Calu3 (cell line): Measurements from ENCODE around the gene RRP36. TPM values are rescaled to one million over a fixed set of nuclear protein-coding genes. Genes with fewer than 3 reads are reported as not detected.
A peak's percentile ranks its signal among the peaks of the same experiment; 100 is the strongest.

Experiments
- BruUV-seq: library from RNA; stranded (reverse); fragments of 400-500 nt; replicated peaks from 2 replicates; lab custom pipeline; 2021; lab: Mats Ljungman, UMichigan
- CTCF ChIA-PET: fragments of 300-600 bp; sonication (Branson Sonifier 250); formaldehyde crosslinking; loops from one replicate; lab custom pipeline; 2022; ENCODE audit warnings: antibody characterized with exemption; lab: Charles Lee
- DNase-seq: peaks from one replicate; pipeline ENCODE4 v3.0.0; 2022
- H3K27ac Mint-ChIP-seq: one replicate; pipeline ENCODE4 v1.8.0; 2022; ENCODE audit warnings: mixed read lengths; ENCODE audit not compliant: unreplicated experiment
- H3K27me3 Mint-ChIP-seq: one replicate; pipeline ENCODE4 v1.8.0; 2022; ENCODE audit warnings: mixed read lengths; ENCODE audit not compliant: unreplicated experiment
- H3K36me3 Mint-ChIP-seq: one replicate; pipeline ENCODE4 v1.8.0; 2022; ENCODE audit warnings: mild to moderate bottlenecking, moderate library complexity, mixed read lengths; ENCODE audit not compliant: insufficient read depth, unreplicated experiment
- H3K4me1 Mint-ChIP-seq: one replicate; pipeline ENCODE4 v1.8.0; 2022; ENCODE audit warnings: mild to moderate bottlenecking, low read depth, mixed read lengths; ENCODE audit not compliant: unreplicated experiment
- H3K4me3 Mint-ChIP-seq: one replicate; pipeline ENCODE4 v1.8.0; 2022; ENCODE audit warnings: mild to moderate bottlenecking, low read depth, moderate library complexity, mixed read lengths; ENCODE audit not compliant: unreplicated experiment
- H3K9me3 Mint-ChIP-seq: one replicate; pipeline ENCODE4 v1.8.0; 2022; ENCODE audit warnings: low read depth, mixed read lengths; ENCODE audit not compliant: unreplicated experiment
- CTCF ChIP-seq: fragments of 200-600 bp; IDR thresholded peaks from one replicate; pipeline ENCODE4 v1.8.0; 2022; ENCODE audit warnings: antibody characterized with exemption; ENCODE audit not compliant: unreplicated experiment
- intact Hi-C: fragments of 100-400 bp; cut with micrococcal nuclease; formaldehyde crosslinking; loops from one replicate; pipeline ENCODE4 v1.10.0; 2022; ENCODE audit not compliant: unreplicated experiment
- total RNA-seq: library from RNA; stranded (reverse); gene quantifications from 2 replicates; pipeline ENCODE4 v1.2.3, GENCODE V29; 2022

Gene RRP36
- total RNA-seq, 1 experiment from 2014 or later, result 101 TPM

GRCh38 chr6:42978487-42978838 lies 43.0 kb upstream of the RRP36 start:
- intact Hi-C loops, result no loop called here
- H3K4me3 Mint-ChIP-seq, result peak overlapping the region; percentile 86
- H3K36me3 Mint-ChIP-seq, result peaks cover 42% of the 10 kb centered on the region
- peak; percentile 60 for DNase-seq
- peak overlapping the region; percentile 86 for H3K27ac Mint-ChIP-seq
- no peaks in the 10 kb centered on the region for H3K9me3 Mint-ChIP-seq
- TF ChIP-seq CTCF, result no peak
- no peaks in the 10 kb centered on the region for H3K27me3 Mint-ChIP-seq
- no TSS peak for BruUV-seq
- H3K4me1 Mint-ChIP-seq, result peaks cover 17% of the 10 kb centered on the region
- CTCF ChIA-PET, result interaction anchor here (1.3 to 2.0 kb wide), 5 partner anchors 18 to 165 kb away, joined by 3 to 8 read pairs (median 6); partner anchors contain the start of genes GNMT and KLHDC3

GRCh38 chr6:42978839-42979522 lies 42.4 kb upstream of the RRP36 start, which contains the start of gene PEX6:
Gene PEX6 (minus strand): TSS chr6:42979181. CDS start chr6:42979150, 31 bp downstream.
- DNase-seq, result peak; percentile 96
- Mint-ChIP-seq H3K9me3 (no peaks in the 10 kb centered on the region), H3K27ac (peak within 1 kb of the TSS; percentile 86), H3K4me1 (peaks cover 22% of the 10 kb centered on the region), H3K36me3 (peaks cover 47% of the 10 kb centered on the region), H3K4me3 (peak within 1 kb of the TSS; percentile 86), H3K27me3 (no peaks in the 10 kb centered on the region)
- BruUV-seq, result no TSS peak
- CTCF ChIA-PET, result interaction anchor here (0.5 to 2.0 kb wide), 8 partner anchors 18 to 329 kb away, joined by 3 to 8 read pairs (median 5); partner anchors contain the start of genes CRIP3, GNMT and KLHDC3
- intact Hi-C loops, result no loop called here
- no peak for TF ChIP-seq CTCF

GRCh38 chr6:42979523-42980177 lies 41.8 kb upstream of the RRP36 start:
- Mint-ChIP-seq H3K4me3 (peak overlapping the region; percentile 86), H3K36me3 (peaks cover 52% of the 10 kb centered on the region), H3K27ac (peak overlapping the region; percentile 68), H3K9me3 (no peaks in the 10 kb centered on the region), H3K27me3 (no peaks in the 10 kb centered on the region), H3K4me1 (peaks cover 25% of the 10 kb centered on the region)
- no peak for DNase-seq
- TF ChIP-seq CTCF, result no peak
- CTCF ChIA-PET, result interaction anchor here (0.5 to 2.0 kb wide), 9 partner anchors 17 to 457 kb away, joined by 3 to 8 read pairs (median 4); partner anchors contain the start of genes CRIP3 and GNMT
- no TSS peak for BruUV-seq
- intact Hi-C loops, result loop anchor here (5.0 kb wide), 1 partner anchor 77 kb away; no protein-coding TSS in a partner anchor

GRCh38 chr6:42981836-42982235 lies 39.6 kb upstream of the RRP36 start:
- DNase-seq, result no peak
- Mint-ChIP-seq H3K27ac (no peak overlapping the region), H3K9me3 (no peaks in the 10 kb centered on the region), H3K4me3 (no peak overlapping the region), H3K36me3 (peaks cover 47% of the 10 kb centered on the region), H3K27me3 (no peaks in the 10 kb centered on the region), H3K4me1 (peaks cover 43% of the 10 kb centered on the region)
- no peak for TF ChIP-seq CTCF
- intact Hi-C loops, result loop anchor here (5.0 kb wide), 1 partner anchor 80 kb away; no protein-coding TSS in a partner anchor
- CTCF ChIA-PET, result no interaction called here
- BruUV-seq, result no TSS peak
